BLaER1 treated with 17β-estradiol and CSF1 and Interleukin-3, amounts not matched to agents 10 nM and 100 nM (cell line): ENCODE measurements around the gene TMEM120A.
"Not testable (repeated sequence)": the region's sequence is repeated elsewhere in the genome, so short reads cannot be mapped to it uniquely, and the experiment has no call there.

Source experiments
- H3K27ac ChIP-seq, 11 experiments: shearing (Covaris generic); formaldehyde crosslinking; 2 replicates each; pipeline ENCODE4 v1.8.1; 2022
- H3K27me3 ChIP-seq, 11 experiments: shearing (Covaris generic); formaldehyde crosslinking; 2 replicates each; pipeline ENCODE4 v1.8.1; 2022
- H3K36me3 ChIP-seq, 11 experiments: shearing (Covaris generic); formaldehyde crosslinking; 2 replicates each; pipeline ENCODE4 v1.8.1; 2022
- H3K4me1 ChIP-seq, 10 experiments: shearing (Covaris generic); formaldehyde crosslinking; 2 replicates each; pipeline ENCODE4 v1.8.1; 2022
- H3K4me2 ChIP-seq, 11 experiments: shearing (Covaris generic); formaldehyde crosslinking; 2 replicates each; pipeline ENCODE4 v1.8.1; 2022
- H3K4me3 ChIP-seq, 10 experiments: shearing (Covaris generic); formaldehyde crosslinking; 2 replicates each; pipeline ENCODE4 v1.8.1; 2022
- H3K9ac ChIP-seq, 11 experiments: shearing (Covaris generic); formaldehyde crosslinking; 2 replicates each; pipeline ENCODE4 v1.8.1; 2022
- H3K9me3 ChIP-seq, 11 experiments: shearing (Covaris generic); formaldehyde crosslinking; replicated peaks in 1 of 11; 2 replicates each; pipeline ENCODE4 v1.8.1; 2022
- H4K20me1 ChIP-seq, 11 experiments: shearing (Covaris generic); formaldehyde crosslinking; 2 replicates each; pipeline ENCODE4 v1.8.1; 2022
- Cebpa-rat ChIP-seq, 11 experiments: shearing (Covaris generic); IDR thresholded peaks; 2 replicates each; pipeline ENCODE4 v1.8.1; 2022

The TMEM120A gene

DNA sequence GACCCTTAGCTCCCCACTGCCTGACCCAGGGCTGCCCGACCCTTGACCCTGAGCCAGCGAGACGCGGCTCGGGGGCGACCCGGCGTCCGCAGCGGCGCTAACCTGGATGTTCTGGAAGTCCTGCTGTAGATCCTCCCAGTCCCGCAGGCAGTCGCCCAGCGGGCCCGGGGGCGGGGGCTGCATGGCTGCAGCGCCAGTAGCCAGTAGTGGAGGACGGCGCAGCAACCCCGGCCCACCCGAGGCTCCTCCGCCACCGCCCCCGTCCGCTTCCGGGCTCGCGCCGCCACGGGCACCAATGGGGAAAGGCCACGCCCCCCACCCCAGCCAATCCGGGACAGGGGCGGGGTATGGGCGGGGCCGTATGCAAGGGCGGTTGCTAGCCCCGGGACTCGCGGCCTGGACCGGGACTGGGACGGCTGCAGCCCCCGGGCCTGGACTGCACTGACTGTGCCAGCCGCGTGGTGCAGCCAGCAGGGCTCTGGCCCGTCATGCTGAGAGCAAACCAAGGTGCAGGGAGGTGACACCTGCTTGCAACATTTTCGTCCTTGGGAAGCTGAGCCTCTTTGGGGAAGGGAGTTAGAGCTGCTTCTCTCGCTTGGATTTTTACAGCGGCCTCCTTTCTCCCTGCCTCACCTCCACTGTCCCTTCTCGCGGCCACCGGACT is at the start of gene TMEM120A:
Gene TMEM120A (minus strand): TSS at position 208 of the 664 bp plus-strand sequence. CDS start 25 bp downstream, at position 183.
- Histone ChIP-seq H3K4me2 (peak within 1 kb of the TSS; percentile 98 to 100 (median 100)), H3K4me1 (peaks cover 21 to 48% (median 32%) of the 10 kb centered on the region in 10 experiments), H3K9ac (peak within 1 kb of the TSS; percentile 73 to 90 (median 83)), H3K4me3 (peak within 1 kb of the TSS; percentile 69 to 93 (median 84)), H3K27me3 (no peaks in the 10 kb centered on the region), H4K20me1 (peaks cover 0 to 34% (median 7%) of the 10 kb centered on the region in 11 experiments; a peak in 9 of 22 replicates), H3K27ac (peak within 1 kb of the TSS; percentile 60 to 82 (median 75)), H3K36me3 (peaks cover 21 to 46% (median 31%) of the 10 kb centered on the region in 11 experiments), H3K9me3 (peaks cover 0 to 12% (median 6%) of the 10 kb centered on the region in 11 experiments; a peak in 12 of 22 replicates)
- no peak for TF ChIP-seq Cebpa-rat (IDR thresholded peaks at IDR 0.05)

DNA sequence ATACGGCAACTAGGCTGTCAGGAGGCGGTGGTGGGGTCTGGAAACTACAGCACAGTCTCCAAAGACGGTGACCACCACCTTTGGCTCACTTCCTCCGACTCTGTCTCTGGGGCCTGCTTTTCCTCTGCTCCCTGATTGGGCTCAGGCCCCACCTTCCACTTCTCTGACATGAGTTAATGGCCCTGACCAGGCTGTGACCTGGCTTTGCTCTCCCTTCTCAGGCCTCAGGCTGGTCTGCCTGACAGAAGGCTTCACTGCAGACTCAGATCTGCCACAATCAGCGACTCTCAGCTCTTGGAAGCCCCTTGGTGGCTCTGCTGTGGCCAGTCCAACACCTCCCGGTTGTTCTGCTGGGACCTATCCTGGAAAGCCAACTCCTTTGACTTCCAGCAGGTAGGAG is 45.7 kb upstream of the TMEM120A start:
- Histone ChIP-seq H3K27me3 (no peaks in the 10 kb centered on the region), H3K9me3 (no peaks in the 10 kb centered on the region), H3K36me3 (peaks cover 9 to 48% (median 26%) of the 10 kb centered on the region in 11 experiments; a peak in 19 of 22 replicates), H3K27ac (no peak overlapping the region), H3K4me1 (peaks cover 0 to 31% (median 9%) of the 10 kb centered on the region in 10 experiments; a peak in 11 of 20 replicates), H3K9ac (no peak overlapping the region), H4K20me1 (peaks cover 0 to 70% (median 36%) of the 10 kb centered on the region in 11 experiments; a peak in 12 of 22 replicates), H3K4me2 (no peak overlapping the region), H3K4me3 (no peak overlapping the region)
- no peak for TF ChIP-seq Cebpa-rat (IDR thresholded peaks at IDR 0.05)

DNA sequence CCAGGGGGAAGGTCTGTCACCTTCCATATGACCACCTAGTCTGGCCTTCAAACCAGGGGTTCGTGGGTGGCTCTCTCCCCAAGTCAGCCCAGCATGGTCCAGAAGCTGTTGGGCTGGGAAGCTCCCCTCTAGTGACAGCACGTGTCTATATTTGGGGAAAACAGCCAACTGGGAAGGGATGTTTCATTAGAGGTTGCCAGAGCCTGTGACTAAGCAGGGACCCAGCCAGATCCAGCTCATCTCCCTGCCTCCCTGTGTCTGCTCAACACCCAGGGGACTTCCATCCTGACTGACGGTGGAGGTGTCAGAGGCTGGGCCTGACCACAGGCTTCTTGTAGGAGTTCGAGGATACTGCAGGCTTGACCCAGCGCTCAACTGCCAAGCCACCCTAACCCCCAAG is 42.9 kb upstream of the TMEM120A start:
- H3K36me3 ChIP-seq, result peaks cover 9 to 52% (median 25%) of the 10 kb centered on the region in 11 experiments; a peak in 19 of 22 replicates
- H3K9ac ChIP-seq, result no peak overlapping the region
- H3K4me2 ChIP-seq, result no peak overlapping the region
- no peak for TF ChIP-seq Cebpa-rat (IDR thresholded peaks at IDR 0.05)
- no peaks in the 10 kb centered on the region for H3K27me3 ChIP-seq
- H3K4me3 ChIP-seq, result no peak overlapping the region
- peaks cover 0 to 4% (median 0%) of the 10 kb centered on the region in 10 experiments; a peak in 3 of 20 replicates for H3K4me1 ChIP-seq
- H3K27ac ChIP-seq, result no peak overlapping the region
- H3K9me3 ChIP-seq, result no peaks in the 10 kb centered on the region
- peaks cover 0 to 68% (median 23%) of the 10 kb centered on the region in 11 experiments; a peak in 12 of 22 replicates for H4K20me1 ChIP-seq

GRCh38 chr7:76031964-76032363 is 37.6 kb upstream of the TMEM120A start:
- no peak overlapping the region for H3K4me2 ChIP-seq
- no peaks in the 10 kb centered on the region for H3K27me3 ChIP-seq
- no peaks in the 10 kb centered on the region for H3K9me3 ChIP-seq
- peaks cover 20 to 61% (median 33%) of the 10 kb centered on the region in 11 experiments; a peak in 21 of 22 replicates for H3K36me3 ChIP-seq
- no peak overlapping the region for H3K9ac ChIP-seq
- H4K20me1 ChIP-seq, result peaks cover 0 to 46% (median 15%) of the 10 kb centered on the region in 11 experiments; a peak in 11 of 22 replicates
- H3K4me1 ChIP-seq, result peaks cover 0 to 12% (median 7%) of the 10 kb centered on the region in 10 experiments; a peak in 11 of 20 replicates
- no peak overlapping the region for H3K27ac ChIP-seq
- H3K4me3 ChIP-seq, result no peak overlapping the region
- no peak for TF ChIP-seq Cebpa-rat (IDR thresholded peaks at IDR 0.05)

- not testable (repeated sequence) for H3K27ac ChIP-seq, H3K4me2 ChIP-seq, H3K27me3 ChIP-seq, H3K9me3 ChIP-seq, H3K4me3 ChIP-seq, H3K9ac ChIP-seq
- Histone ChIP-seq H3K36me3 (peaks cover 34 to 84% (median 52%) of the 10 kb centered on the region in 11 experiments; a peak in 21 of 22 replicates), H4K20me1 (peaks cover 0 to 38% (median 15%) of the 10 kb centered on the region in 11 experiments; a peak in 11 of 22 replicates), H3K4me1 (peaks cover 0 to 12% (median 7%) of the 10 kb centered on the region in 10 experiments; a peak in 11 of 20 replicates)
Measured at GRCh38 chr7:76029682-76030081, 35.3 kb upstream of the TMEM120A start.

DNA sequence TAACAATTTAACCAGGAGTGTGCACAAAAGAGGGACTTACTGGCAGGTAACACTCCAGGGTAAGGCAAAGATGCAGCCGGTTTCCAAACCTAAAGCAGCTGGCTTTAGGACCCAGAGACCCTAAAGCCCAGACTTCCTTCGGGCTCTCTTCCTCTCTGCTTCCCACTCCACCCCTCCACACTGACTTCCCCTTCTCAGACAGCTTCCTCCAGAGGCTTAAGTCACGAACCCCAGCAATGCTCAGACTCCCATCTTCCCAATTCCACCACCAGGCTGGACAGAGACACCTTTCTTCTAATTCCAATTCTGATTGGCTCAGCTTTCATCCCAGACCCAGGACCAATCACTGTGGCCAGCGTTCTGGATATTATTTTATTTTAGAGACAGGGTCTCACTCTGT is 28.6 kb upstream of the TMEM120A start:
- peak overlapping the region in 1 of 11 experiments; percentile 4; a peak in 3 of 22 replicates for H3K27ac ChIP-seq
- H3K27me3 ChIP-seq, result no peaks in the 10 kb centered on the region
- no peaks in the 10 kb centered on the region for H3K9me3 ChIP-seq
- 0 out of 22 replicates have a peak overlapping the region, but pooled peaks of 1 of the 11 experiments have one; percentile 3 for H3K9ac ChIP-seq
- peak overlapping the region in 3 of 10 experiments; percentile 4 to 11 (median 10); a peak in 2 of 20 replicates for H3K4me3 ChIP-seq
- peak overlapping the region; percentile 19 to 89 (median 60); a peak in 21 of 22 replicates for H3K4me2 ChIP-seq
- H3K36me3 ChIP-seq, result peaks cover 52 to 88% (median 72%) of the 10 kb centered on the region in 11 experiments
- H4K20me1 ChIP-seq, result peaks cover 0 to 10% (median 0%) of the 10 kb centered on the region in 11 experiments; a peak in 2 of 22 replicates
- H3K4me1 ChIP-seq, result peaks cover 18 to 50% (median 26%) of the 10 kb centered on the region in 10 experiments
- TF ChIP-seq Cebpa-rat (IDR thresholded peaks at IDR 0.05), result no peak

- TF ChIP-seq Cebpa-rat (IDR thresholded peaks at IDR 0.05), result no peak
Measured at GRCh38 chr7:76022026-76022780, 27.8 kb upstream of the TMEM120A start.

GRCh38 chr7:76020031-76020714 is 25.8 kb upstream of the TMEM120A start:
- no peak for TF ChIP-seq Cebpa-rat (IDR thresholded peaks at IDR 0.05)

More at GRCh38 chr7:76022026-76022780, 27.8 kb upstream of the TMEM120A start:
- H3K36me3 ChIP-seq, result peaks cover 45 to 88% (median 72%) of the 10 kb centered on the region in 11 experiments
- peak overlapping the region in 3 of 10 experiments; percentile 4 to 11 (median 10); a peak in 2 of 20 replicates for H3K4me3 ChIP-seq
- no peaks in the 10 kb centered on the region for H3K9me3 ChIP-seq
- peaks cover 18 to 50% (median 26%) of the 10 kb centered on the region in 10 experiments for H3K4me1 ChIP-seq
- no peaks in the 10 kb centered on the region for H3K27me3 ChIP-seq
- peaks cover 0 to 8% (median 0%) of the 10 kb centered on the region in 11 experiments; a peak in 3 of 22 replicates for H4K20me1 ChIP-seq
- peak overlapping the region; percentile 19 to 89 (median 60); a peak in 19 of 22 replicates for H3K4me2 ChIP-seq
- peak overlapping the region in 2 of 11 experiments; percentile 3 to 4; a peak in 1 of 22 replicates for H3K27ac ChIP-seq
- H3K9ac ChIP-seq, result peak overlapping the region in 2 of 11 experiments; percentile 3 to 35; a peak in 1 of 22 replicates

DNA sequence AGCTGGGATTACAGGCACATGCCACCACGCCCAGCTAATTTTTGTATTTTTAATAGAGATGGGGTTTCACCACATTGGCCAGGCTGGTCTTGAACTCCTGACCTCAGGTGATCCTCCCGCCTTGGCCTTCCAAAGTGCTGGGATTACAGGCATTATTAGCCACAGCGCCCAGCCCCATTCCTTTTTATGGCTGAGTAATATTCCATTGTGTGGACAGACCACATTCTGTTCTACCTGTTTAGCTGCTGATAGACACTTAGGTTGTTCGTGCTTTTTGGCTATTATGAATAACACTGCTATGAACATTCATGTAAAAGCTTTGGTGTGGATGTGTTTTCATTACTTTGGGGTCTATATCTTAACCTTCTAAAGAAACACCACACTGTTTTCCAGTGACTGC is 24.1 kb upstream of the TMEM120A start:
- not testable (repeated sequence) for H3K9ac ChIP-seq, H3K4me3 ChIP-seq, H3K4me2 ChIP-seq, H3K27ac ChIP-seq, H3K27me3 ChIP-seq, H3K9me3 ChIP-seq
- Histone ChIP-seq H3K4me1 (peaks cover 18 to 42% (median 25%) of the 10 kb centered on the region in 10 experiments), H3K36me3 (peaks cover 26 to 84% (median 74%) of the 10 kb centered on the region in 11 experiments), H4K20me1 (peaks cover 0 to 15% (median 0%) of the 10 kb centered on the region in 11 experiments; a peak in 4 of 22 replicates)

More at GRCh38 chr7:76020031-76020714, 25.8 kb upstream of the TMEM120A start:
- Histone ChIP-seq H3K27ac (no peak overlapping the region), H3K4me2 (peak overlapping the region; percentile 4 to 89 (median 43); a peak in 18 of 22 replicates), H3K4me3 (no peak overlapping the region), H3K36me3 (peaks cover 34 to 84% (median 74%) of the 10 kb centered on the region in 11 experiments), H3K27me3 (no peaks in the 10 kb centered on the region), H3K9me3 (peaks cover 0 to 7% (median 4%) of the 10 kb centered on the region in 11 experiments; a peak in 3 of 22 replicates), H3K4me1 (peaks cover 18 to 50% (median 26%) of the 10 kb centered on the region in 10 experiments), H4K20me1 (peaks cover 0 to 8% (median 0%) of the 10 kb centered on the region in 11 experiments; a peak in 3 of 22 replicates), H3K9ac (peak overlapping the region in 2 of 11 experiments; percentile 34 to 37; a peak in 1 of 22 replicates)
